ENCODE data around the gene DNAAF3.
"Not testable (repeated sequence)": the region's sequence is repeated elsewhere in the genome, so short reads cannot be mapped to it uniquely, and the experiment has no call there.

The DNAAF3 gene

GRCh38 chr19:55173186-55173713 lies 6.8 kb upstream of the DNAAF3 start:
- TF ChIP-seq CTCF (IDR thresholded peaks at IDR 0.05; ENCODE audit: low read depth, low read length), result no peak
- H3K4me3 ChIP-seq (ENCODE audit: low read depth, low read length), result peak overlapping the region; percentile 66
- no peak for DNase-seq
- H3K9me3 ChIP-seq, result no peaks in the 10 kb centered on the region
- H3K36me3 ChIP-seq, result no peaks in the 10 kb centered on the region
- H3K4me1 ChIP-seq, result 0 out of 2 replicates have a peak, but pooled peaks cover 2% of the 10 kb centered on the region
- peaks cover 48% of the 10 kb centered on the region for H3K27me3 ChIP-seq

GRCh38 chr19:55172741-55173140 lies 6.3 kb upstream of the DNAAF3 start:
- Histone ChIP-seq H3K4me1 (0 out of 2 replicates have a peak, but pooled peaks cover 2% of the 10 kb centered on the region), H3K36me3 (no peaks in the 10 kb centered on the region), H3K9me3 (no peaks in the 10 kb centered on the region), H3K27me3 (peaks cover 48% of the 10 kb centered on the region), H3K4me3 (ENCODE audit: low read depth, low read length) (no peak overlapping the region)
- no peak for DNase-seq
- TF ChIP-seq CTCF (IDR thresholded peaks at IDR 0.05; ENCODE audit: low read depth, low read length), result no peak

- not testable (repeated sequence) for H3K4me1 ChIP-seq, H3K36me3 ChIP-seq
Measured at GRCh38 chr19:55172318-55172717, 5.9 kb upstream of the DNAAF3 start.

GRCh38 chr19:55171440-55171839 lies 5.0 kb upstream of the DNAAF3 start:
- Histone ChIP-seq H3K4me1 (0 out of 2 replicates have a peak, but pooled peaks cover 2% of the 10 kb centered on the region), H3K4me3 (ENCODE audit: low read depth, low read length) (no peak overlapping the region), H3K36me3 (no peaks in the 10 kb centered on the region), H3K9me3 (no peaks in the 10 kb centered on the region), H3K27me3 (peaks cover 50% of the 10 kb centered on the region)
- DNase-seq, result no peak
- TF ChIP-seq CTCF (IDR thresholded peaks at IDR 0.05; ENCODE audit: low read depth, low read length), result no peak

More at GRCh38 chr19:55172318-55172717, 5.9 kb upstream of the DNAAF3 start:
- peaks cover 50% of the 10 kb centered on the region for H3K27me3 ChIP-seq
- H3K4me3 ChIP-seq (ENCODE audit: low read depth, low read length); DNase-seq; H3K9me3 ChIP-seq: not testable (repeated sequence)

- Histone ChIP-seq H3K4me3 (ENCODE audit: low read depth, low read length) (no peak overlapping the region), H3K27me3 (peaks cover 50% of the 10 kb centered on the region), H3K36me3 (no peaks in the 10 kb centered on the region), H3K9me3 (no peaks in the 10 kb centered on the region), H3K4me1 (no peaks in the 10 kb centered on the region)
- TF ChIP-seq CTCF (IDR thresholded peaks at IDR 0.05; ENCODE audit: low read depth, low read length), result no peak
- DNase-seq, result no peak
Measured at GRCh38 chr19:55169136-55169535, 2.7 kb upstream of the DNAAF3 start.

GRCh38 chr19:55165952-55166529 lies 372 bp downstream of the DNAAF3 start:
- Histone ChIP-seq H3K4me1 (no peaks in the 10 kb centered on the region), H3K4me3 (ENCODE audit: low read depth, low read length) (peak overlapping the region; percentile 56), H3K27me3 (peaks cover 39% of the 10 kb centered on the region), H3K9me3 (no peaks in the 10 kb centered on the region), H3K36me3 (no peaks in the 10 kb centered on the region)
- peak; percentile 77 for TF ChIP-seq CTCF (IDR thresholded peaks at IDR 0.05; ENCODE audit: low read depth, low read length)
- peak; percentile 84 for DNase-seq
